SK-N-SH treated with all-trans-retinoic acid at 6 μM for 48 hours (cell line): Measurements from ENCODE around the gene NKPD1.

ENCODE experiments used
- ATAC-seq: fragments of 200-7000 bp; cut with Tn5 transposase; 3 replicates; pipeline ENCODE4 v1.9.1; 2020; ENCODE audit warnings: mild to moderate bottlenecking, moderate library complexity
- ARNTL ChIP-seq: fragments of 450-650 bp; formaldehyde crosslinking; IDR thresholded peaks from 2 replicates; pipeline ENCODE4 v1.5.0; 2020; ENCODE audit warnings: low read depth, mild to moderate bottlenecking, moderate library complexity, borderline replicate concordance
- BACH2 ChIP-seq: fragments of 250-450 bp; sonication (Bioruptor Pico); IDR thresholded peaks from 2 replicates; pipeline ENCODE4 v1.9.0; 2021; ENCODE audit warnings: mild to moderate bottlenecking, borderline replicate concordance
- CREB5 ChIP-seq: fragments of 250-450 bp; sonication (Bioruptor Pico); IDR thresholded peaks from 2 replicates; pipeline ENCODE4 v1.5.1; 2020; ENCODE audit warnings: low read depth, mild to moderate bottlenecking, moderate library complexity
- CSDC2 ChIP-seq: fragments of 250-450 bp; sonication (Bioruptor Pico); IDR thresholded peaks from 2 replicates; pipeline ENCODE4 v1.5.0; 2020; ENCODE audit warnings: mild to moderate bottlenecking, moderate library complexity
- CSRNP3 ChIP-seq: fragments of 250-450 bp; sonication (Bioruptor Pico); IDR thresholded peaks from 2 replicates; pipeline ENCODE4 v1.5.1; 2021; ENCODE audit warnings: mild to moderate bottlenecking, moderate library complexity
- ESRRG ChIP-seq: fragments of 250-450 bp; sonication (Bioruptor Pico); IDR thresholded peaks from 2 replicates; pipeline ENCODE4 v1.6.1; 2021; ENCODE audit warnings: mild to moderate bottlenecking
- GLIS3 ChIP-seq: fragments of 250-450 bp; sonication (Bioruptor Pico); IDR thresholded peaks from 2 replicates; pipeline ENCODE4 v1.5.0; 2020; ENCODE audit warnings: mild to moderate bottlenecking, moderate library complexity
- ISL1 ChIP-seq: fragments of 250-450 bp; sonication (Bioruptor Pico); IDR thresholded peaks from 2 replicates; pipeline ENCODE4 v2.1.2; 2022; ENCODE audit warnings: mild to moderate bottlenecking, moderate library complexity
- OSR1 ChIP-seq: fragments of 250-450 bp; sonication (Bioruptor Pico); IDR thresholded peaks from 2 replicates; pipeline ENCODE4 v1.8.0; 2022; ENCODE audit warnings: moderate library complexity, mild to moderate bottlenecking, inconsistent platforms
- PATZ1 ChIP-seq: fragments of 250-450 bp; sonication (Bioruptor Pico); IDR thresholded peaks from 2 replicates; pipeline ENCODE4 v1.8.0; 2020; ENCODE audit warnings: mild to moderate bottlenecking, moderate library complexity, borderline replicate concordance
- POU6F1 ChIP-seq: fragments of 250-450 bp; sonication (Bioruptor Pico); IDR thresholded peaks from 2 replicates; pipeline ENCODE4 v1.8.0; 2021; ENCODE audit warnings: low read depth, mild to moderate bottlenecking, moderate library complexity, borderline replicate concordance
- PPARA ChIP-seq: fragments of 250-450 bp; sonication (Bioruptor Pico); IDR thresholded peaks from 2 replicates; pipeline ENCODE4 v1.5.0; 2020; ENCODE audit warnings: mild to moderate bottlenecking, borderline replicate concordance
- RARB ChIP-seq: fragments of 250-450 bp; sonication (Bioruptor Pico); IDR thresholded peaks from 2 replicates; pipeline ENCODE4 v1.8.0; 2021; ENCODE audit warnings: mild to moderate bottlenecking, moderate library complexity
- SNAI2 ChIP-seq: fragments of 250-450 bp; sonication (Bioruptor Pico); IDR thresholded peaks from 2 replicates; pipeline ENCODE4 v1.5.0; 2020; ENCODE audit warnings: mild to moderate bottlenecking, moderate library complexity
- TCF4 ChIP-seq: fragments of 250-450 bp; sonication (Bioruptor Pico); IDR thresholded peaks from 2 replicates; pipeline ENCODE4 v1.8.0; 2021; ENCODE audit warnings: mild to moderate bottlenecking, moderate library complexity, borderline replicate concordance
- TOX ChIP-seq: fragments of 250-450 bp; sonication (Bioruptor Pico); IDR thresholded peaks from 2 replicates; pipeline ENCODE4 v1.8.0; 2021; ENCODE audit warnings: mild to moderate bottlenecking, moderate library complexity, borderline replicate concordance
- TSHZ2 ChIP-seq: fragments of 250-450 bp; sonication (Bioruptor Pico); IDR thresholded peaks from 2 replicates; pipeline ENCODE4 v1.5.0; 2020; ENCODE audit warnings: mild to moderate bottlenecking, moderate library complexity
- ZC3H10 ChIP-seq: fragments of 250-450 bp; sonication (Bioruptor Pico); IDR thresholded peaks from 2 replicates; pipeline ENCODE4 v1.5.1; 2021; ENCODE audit warnings: mild to moderate bottlenecking, moderate library complexity
- ZFP3 ChIP-seq: fragments of 250-450 bp; sonication (Bioruptor Pico); IDR thresholded peaks from 2 replicates; pipeline ENCODE4 v1.5.0; 2020; ENCODE audit warnings: mild to moderate bottlenecking, moderate library complexity
- ZFP30 ChIP-seq: fragments of 450-650 bp; formaldehyde crosslinking; IDR thresholded peaks from 2 replicates; pipeline ENCODE4 v1.5.0; 2022; ENCODE audit warnings: mild to moderate bottlenecking, moderate library complexity
- ZNF565 ChIP-seq: fragments of 450-650 bp; formaldehyde crosslinking; conservative IDR thresholded peaks from 2 replicates; pipeline ENCODE4 v1.5.0; 2020; ENCODE audit warnings: low read depth, mild to moderate bottlenecking, moderate library complexity
- ZNF70 ChIP-seq: fragments of 450-650 bp; formaldehyde crosslinking; IDR thresholded peaks from 2 replicates; pipeline ENCODE4 v1.5.0; 2020; ENCODE audit warnings: mild to moderate bottlenecking, moderate library complexity
- ZNF8 ChIP-seq: fragments of 450-650 bp; formaldehyde crosslinking; IDR thresholded peaks from 2 replicates; pipeline ENCODE4 v1.5.0; 2020; ENCODE audit warnings: mild to moderate bottlenecking, moderate library complexity

NKPD1 gene

GRCh38 chr19:45163751-45164460, 3.1 kb upstream of the NKPD1 start:
- TF ChIP-seq CSRNP3 (CRISPR knock-in tag) (no peak), RARB (CRISPR knock-in tag) (no peak), ARNTL (CRISPR knock-in tag) (no peak), TCF4 (no peak), OSR1 (CRISPR knock-in tag) (no peak), SNAI2 (CRISPR knock-in tag) (no peak), ZFP3 (no peak), ZNF8 (CRISPR knock-in tag) (no peak), CSDC2 (CRISPR knock-in tag) (no peak), ZFP30 (CRISPR knock-in tag) (no peak), ISL1 (CRISPR knock-in tag) (no peak), PATZ1 (CRISPR knock-in tag) (no peak), POU6F1 (no peak), GLIS3 (no peak), ZC3H10 (no peak), PPARA (CRISPR knock-in tag) (no peak), BACH2 (CRISPR knock-in tag) (no peak), ZNF70 (CRISPR knock-in tag) (no peak), ESRRG (CRISPR knock-in tag) (no peak), CREB5 (CRISPR knock-in tag) (no peak)
- no peak for ATAC-seq

GRCh38 chr19:45163156-45163555, 2.4 kb upstream of the NKPD1 start:
- TF ChIP-seq ESRRG (CRISPR knock-in tag), result no peak
- no peak for TF ChIP-seq SNAI2 (CRISPR knock-in tag)
- TF ChIP-seq ZNF565 (CRISPR knock-in tag), result no peak
- TF ChIP-seq OSR1 (CRISPR knock-in tag), result no peak
- no peak for TF ChIP-seq PATZ1 (CRISPR knock-in tag)
- TF ChIP-seq GLIS3, result no peak
- no peak for TF ChIP-seq ZFP30 (CRISPR knock-in tag)
- TF ChIP-seq CSDC2 (CRISPR knock-in tag), result no peak
- no peak for TF ChIP-seq ISL1 (CRISPR knock-in tag)
- no peak for TF ChIP-seq BACH2 (CRISPR knock-in tag)
- no peak for TF ChIP-seq TSHZ2 (CRISPR knock-in tag)
- no peak for TF ChIP-seq ZNF70 (CRISPR knock-in tag)
- no peak for TF ChIP-seq ARNTL (CRISPR knock-in tag)
- no peak for TF ChIP-seq POU6F1
- TF ChIP-seq ZFP3, result no peak
- no peak for TF ChIP-seq TCF4
- no peak for TF ChIP-seq PPARA (CRISPR knock-in tag)
- TF ChIP-seq ZNF8 (CRISPR knock-in tag), result no peak
- no peak for TF ChIP-seq TOX (CRISPR knock-in tag)
- no peak for TF ChIP-seq ZC3H10
- ATAC-seq, result no peak
